K562 (cell line): Measurements from ENCODE around the gene ST7. TPM values are rescaled to one million over a fixed set of nuclear protein-coding genes. Genes with fewer than 3 reads are reported as not detected.

Experiments
- AFF1 ChIP-seq, 2 experiments: fragments of 450-650 bp; IDR thresholded peaks; 2 replicates each; pipeline ENCODE4 v1.6.1; 2018; ENCODE audit warnings: mild to moderate bottlenecking in 2 of 2, low read depth in 1 of 2; ENCODE audit not compliant: partially characterized antibody in 2 of 2
- BDP1 ChIP-seq: IDR thresholded peaks from 3 replicates; pipeline ENCODE4 v1.6.1; 2011; ENCODE audit not compliant: insufficient read length, insufficient read depth
- DDX20 ChIP-seq: fragments of 450-650 bp; IDR thresholded peaks from 2 replicates; pipeline ENCODE4 v1.6.1; 2016; ENCODE audit warnings: missing genetic modification characterization, low read depth, mild to moderate bottlenecking, missing compliant biosample characterization, moderate library complexity
- HDAC1 ChIP-seq, 2 experiments: fragments of 450-650 bp; IDR thresholded peaks; 2 replicates each; pipeline ENCODE4 v1.6.1; 2016 to 2017; ENCODE audit warnings: inconsistent platforms in 1 of 2, mild to moderate bottlenecking in 1 of 2, moderate library complexity in 1 of 2
- HOXB6 ChIP-seq: fragments of 250-450 bp; sonication (Bioruptor Pico); IDR thresholded peaks from 2 replicates; pipeline ENCODE4 v1.5.1; 2022; ENCODE audit warnings: mild to moderate bottlenecking, borderline replicate concordance
- JUND ChIP-seq, 2 experiments: IDR thresholded peaks; 2 replicates in 1 of 2; 3 replicates in 1 of 2; pipeline ENCODE4 v1.6.1; 2011; ENCODE audit warnings: borderline replicate concordance in 2 of 2, low read depth in 2 of 2, low read length in 2 of 2, improper control_type of control experiment in 1 of 2, missing biosample characterization in 1 of 2, missing genetic modification characterization in 1 of 2, missing genetic modification reagents in 1 of 2
- KAT8 ChIP-seq: fragments of 450-650 bp; IDR thresholded peaks from 2 replicates; pipeline ENCODE4 v1.6.1; 2016; ENCODE audit warnings: low read depth, mild to moderate bottlenecking
- MTA2 ChIP-seq: fragments of 450-650 bp; IDR thresholded peaks from 2 replicates; pipeline ENCODE4 v1.6.1; 2016; ENCODE audit warnings: low read depth
- MYBL2 ChIP-seq, 2 experiments: fragments of 450-650 bp in 1 of 2; sonication (generic) in 1 of 2; formaldehyde crosslinking in 1 of 2; IDR thresholded peaks; 2 replicates each; pipeline versions ENCODE4 v1.6.1 to v1.8.1; 2017 to 2022; ENCODE audit warnings: borderline replicate concordance in 1 of 2, inconsistent platforms in 1 of 2, low read depth in 1 of 2, mild to moderate bottlenecking in 1 of 2, missing genetic modification reagents in 1 of 2, moderate library complexity in 1 of 2
- NCOR1 ChIP-seq: fragments of 450-650 bp; IDR thresholded peaks from 2 replicates; pipeline ENCODE4 v1.6.1; 2016; ENCODE audit warnings: mild to moderate bottlenecking, moderate library complexity
- NFIC ChIP-seq: fragments of 450-650 bp; IDR thresholded peaks from 2 replicates; pipeline ENCODE4 v1.6.1; 2017; ENCODE audit warnings: mild to moderate bottlenecking, inconsistent platforms
- PURB ChIP-seq: sonication (generic); formaldehyde crosslinking; IDR thresholded peaks from 2 replicates; pipeline ENCODE4 v1.9.0; 2021; ENCODE audit warnings: low read depth, mild to moderate bottlenecking, missing genetic modification reagents
- SAFB ChIP-seq: fragments of 200-400 bp; formaldehyde crosslinking; IDR thresholded peaks from 2 replicates; pipeline ENCODE4 v1.6.1; 2017; ENCODE audit warnings: low read depth, low read length, borderline replicate concordance
- SAFB2 ChIP-seq: fragments of 200-400 bp; formaldehyde crosslinking; IDR thresholded peaks from 2 replicates; pipeline ENCODE4 v1.6.1; 2018; ENCODE audit warnings: borderline replicate concordance, low read length, low read depth, moderate library complexity; ENCODE audit not compliant: severe bottlenecking
- SIRT6 ChIP-seq: IDR thresholded peaks from one replicate; pipeline ENCODE4 v1.6.1; 2012; ENCODE audit warnings: low read depth, mild to moderate bottlenecking, control low read depth, inconsistent platforms, low read length, moderate library complexity
- TFAP4 ChIP-seq: sonication (generic); formaldehyde crosslinking; IDR thresholded peaks from 2 replicates; pipeline ENCODE4 v1.8.0; 2022; ENCODE audit warnings: missing genetic modification reagents, mild to moderate bottlenecking, moderate library complexity, borderline replicate concordance
- ZFP1 ChIP-seq: fragments of 450-650 bp; formaldehyde crosslinking; IDR thresholded peaks from 2 replicates; pipeline ENCODE4 v1.4.0; 2020; ENCODE audit warnings: mild to moderate bottlenecking, mixed read lengths
- ZFPM2 ChIP-seq: fragments of 250-450 bp; sonication (Bioruptor Pico); IDR thresholded peaks from 2 replicates; pipeline ENCODE4 v1.5.1; 2022; ENCODE audit warnings: mild to moderate bottlenecking
- ZNF174 ChIP-seq: fragments of 250-450 bp; sonication (Bioruptor Pico); IDR thresholded peaks from 2 replicates; pipeline ENCODE4 v1.4.0; 2020; ENCODE audit warnings: mild to moderate bottlenecking
- ZNF224 ChIP-seq: sonication (generic); formaldehyde crosslinking; IDR thresholded peaks from 2 replicates; pipeline ENCODE4 v1.8.0; 2022; ENCODE audit warnings: mild to moderate bottlenecking, missing genetic modification reagents
- ZNF3 ChIP-seq: fragments of 250-450 bp; sonication (Bioruptor Pico); IDR thresholded peaks from 2 replicates; pipeline ENCODE4 v1.5.0; 2021; ENCODE audit warnings: mild to moderate bottlenecking, moderate library complexity
- ZNF644 ChIP-seq: fragments of 200-800 bp; sonication (Bioruptor generic); IDR thresholded peaks from 2 replicates; pipeline ENCODE4 v1.6.1; 2016; ENCODE audit warnings: low read depth, missing genetic modification characterization, missing compliant biosample characterization
- ZNF785 ChIP-seq: fragments of 250-450 bp; sonication (Bioruptor Pico); IDR thresholded peaks from 2 replicates; pipeline ENCODE4 v1.4.0; 2020; ENCODE audit warnings: mild to moderate bottlenecking
- ZSCAN29 ChIP-seq: fragments of 450-650 bp; IDR thresholded peaks from 2 replicates; pipeline ENCODE4 v1.6.1; 2017
- polyA plus RNA-seq, 8 experiments: library from polyadenylated mRNA; depleted of rRNA in 4 of 8; stranded (reverse) in 5 of 8; unstranded in 3 of 8; fragments of >200 nt; fragmentation: Nextera tagmentation in 2 of 8; fragmentation: Illumina TruSeq in 1 of 8; extraction: Ambion mirVana in 2 of 8; extraction: Trizol in 1 of 8; gene quantifications; 2 replicates each; pipeline versions ENCODE4 v1.2.1 to v1.2.3, GENCODE V29; 2011 to 2014; ENCODE audit warnings: inconsistent platforms in 1 of 8, missing spikeins in 1 of 8
- total RNA-seq, 7 experiments: library from RNA; depleted of rRNA in 6 of 7; stranded (reverse); fragments of >200 nt in 6 of 7; fragmentation: Illumina TruSeq in 2 of 7; extraction: Trizol in 2 of 7; gene quantifications; 2 replicates each; pipeline versions ENCODE4 v1.2.1 to v1.2.3, GENCODE V29; 2011 to 2021; ENCODE audit warnings: low replicate concordance in 1 of 7

Gene ST7
- total and polyA plus RNA-seq, 9 of the 15 experiments (the other 6 are each of a cell fraction or from before 2014, with no cell fraction given) = 23.9 to 56.3 (median 36.9) TPM

GRCh38 chr7:117019786-117020590 lies 66.7 kb downstream of the ST7 start (continued):
- TF ChIP-seq ZNF224 (CRISPR knock-in tag) = no peak
- peak; percentile 39 for TF ChIP-seq NCOR1
- TF ChIP-seq ZNF644 (tag) = no peak
- TF ChIP-seq BDP1 = no peak
- no peak for TF ChIP-seq MYBL2 (IDR thresholded peaks at IDR 0.05; ENCODE audit: low read depth)
- TF ChIP-seq MYBL2 (CRISPR knock-in tag; IDR thresholded peaks at IDR 0.05; ENCODE audit: borderline replicate concordance) = no peak
- TF ChIP-seq JUND (IDR thresholded peaks at IDR 0.05; ENCODE audit: borderline replicate concordance, low read depth, low read length) = peak; percentile 95
- peak; percentile 96 for TF ChIP-seq JUND (tag; IDR thresholded peaks at IDR 0.05; ENCODE audit: borderline replicate concordance, low read depth, low read length)
- TF ChIP-seq ZNF3 (CRISPR knock-in tag) = no peak
- no peak for TF ChIP-seq HOXB6 (CRISPR knock-in tag)
- peak in 1 of 2 experiments; percentile 35 for TF ChIP-seq AFF1 (IDR thresholded peaks at IDR 0.05; ENCODE audit: low read depth in 1 of 2, partially characterized antibody in 2 of 2)
- TF ChIP-seq HDAC1 (IDR thresholded peaks at IDR 0.05) = peak in 1 of 2 experiments; percentile 76; a peak in 1 of 4 replicates
- no peak for TF ChIP-seq ZFPM2 (CRISPR knock-in tag)
- peak; percentile 2; the same call in 1 of the 2 replicates for TF ChIP-seq MTA2
- no peak for TF ChIP-seq PURB (CRISPR knock-in tag)
- TF ChIP-seq KAT8 = no peak
- TF ChIP-seq ZFP1 (CRISPR knock-in tag) = no peak
- no peak for TF ChIP-seq SIRT6
- TF ChIP-seq SAFB2 = no peak
- TF ChIP-seq ZNF785 = no peak
- TF ChIP-seq NFIC = no peak
- TF ChIP-seq TFAP4 (CRISPR knock-in tag) = peak; percentile 62; the same call in 1 of the 2 replicates
- TF ChIP-seq ZNF174 (CRISPR knock-in tag) = no peak
- TF ChIP-seq DDX20 (tag) = no peak
- no peak for TF ChIP-seq ZSCAN29
- TF ChIP-seq SAFB = no peak
